ENCODE data around the gene CNGA1. TPM values are rescaled to one million over a fixed set of nuclear protein-coding genes. Genes with fewer than 3 reads are reported as not detected.
A peak's percentile ranks its signal among the peaks of the same experiment; 100 is the strongest.

CNGA1 gene
- total RNA-seq, 1 experiment from 2014 or later: 1.0 TPM

DNA sequence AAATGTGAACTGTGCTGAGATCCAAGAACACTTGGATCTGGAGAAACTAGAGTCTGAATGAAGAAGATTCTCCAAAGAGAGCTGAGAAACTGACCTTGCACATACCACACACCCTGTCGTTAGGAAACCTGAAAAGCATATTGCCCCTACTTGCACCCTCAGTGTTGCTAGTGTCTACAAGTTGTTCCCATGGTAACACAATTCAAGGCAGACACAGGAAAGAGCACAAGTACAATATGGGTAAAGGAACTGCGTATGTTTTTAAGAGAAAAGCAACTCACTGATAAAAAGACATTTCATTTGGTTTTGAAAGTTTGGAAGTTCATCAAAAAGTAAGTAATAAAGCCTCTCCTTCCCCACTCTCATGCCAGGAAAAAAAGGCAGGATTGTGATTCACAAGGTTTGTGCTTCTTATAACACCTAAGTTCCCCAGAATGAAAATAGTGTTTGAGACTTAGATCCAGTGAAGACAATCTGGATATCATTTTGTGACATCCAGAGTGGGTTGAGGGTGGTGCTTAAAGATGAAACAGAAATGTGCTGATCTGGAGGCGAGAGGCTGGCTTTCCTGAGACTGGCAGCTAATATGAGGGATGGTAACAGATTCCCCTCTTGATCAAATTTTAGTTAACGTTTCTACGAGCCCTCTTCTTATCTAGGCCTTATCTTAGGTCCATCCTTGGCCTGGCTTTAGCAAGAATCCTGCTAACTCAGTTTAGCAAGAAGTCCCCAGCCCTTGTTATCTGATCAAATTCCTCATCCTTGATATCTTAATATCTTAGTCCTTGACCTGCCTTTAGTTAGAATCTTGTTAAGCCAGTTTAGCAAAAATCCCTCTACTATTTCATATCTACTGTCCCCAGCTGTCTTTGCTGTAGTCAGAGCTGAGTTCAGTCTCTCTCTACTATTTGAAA, 42.4 kb upstream of the CNGA1 start:
- Mint-ChIP-seq H3K27ac (no peak overlapping the region), H3K9me3 (peaks cover 17 to 28% of the 10 kb centered on the region in 2 experiments), H3K4me1 (peaks cover 5% of the 10 kb centered on the region in 2 experiments; a peak in 2 of 4 replicates), H3K27me3 (ENCODE audit: low read depth) (peaks cover 4% of the 10 kb centered on the region), H3K36me3 (ENCODE audit: insufficient read depth in 1 of 3, low read depth in 3 of 3) (peaks cover 2 to 19% (median 7%) of the 10 kb centered on the region in 3 experiments; a peak in 6 of 7 replicates), H3K4me3 (peak overlapping the region in 1 of 2 experiments; percentile 48; a peak in 2 of 5 replicates)
- no peak overlapping the region for H4K8ac ChIP-seq (replicated peaks; ENCODE audit: insufficient read length, low read depth, low read length)
- H2BK15ac ChIP-seq (ENCODE audit: low read depth, low read length): no peak overlapping the region
- no peak overlapping the region for H4K5ac ChIP-seq (ENCODE audit: insufficient read length, low read depth, low read length)
- H3K56ac ChIP-seq (ENCODE audit: insufficient read length, low read depth, low read length): no peak overlapping the region
- no CpG with 5 or more reads among the region's 5 CpGs for WGBS (ENCODE audit: extremely low coverage, insufficient read length, low lambda C conversion rate)
- H3K4ac ChIP-seq (ENCODE audit: low read depth, low read length): no peak overlapping the region
- no peaks in the 10 kb centered on the region for H4K20me1 ChIP-seq (ENCODE audit: control insufficient read depth, insufficient read depth, insufficient read length)
- no peak overlapping the region for H3K23ac ChIP-seq (ENCODE audit: insufficient read length, low read depth, low read length)
- H3K14ac ChIP-seq (ENCODE audit: insufficient read depth, low read length): no peak overlapping the region
- H3K27me3 ChIP-seq (ENCODE audit: insufficient read depth, low read length): no peaks in the 10 kb centered on the region
- H3K79me1 ChIP-seq (ENCODE audit: insufficient read depth, low read depth, low read length, poor library complexity, severe bottlenecking): no peaks in the 10 kb centered on the region
- TF ChIP-seq CTCF (conservative IDR thresholded peaks at IDR 0.05): no peak
- no peaks in the 10 kb centered on the region for H3K4me1 ChIP-seq (ENCODE audit: insufficient read depth, low read length)
- H2BK20ac ChIP-seq (ENCODE audit: low read depth, low read length, poor library complexity, severe bottlenecking): no peak overlapping the region
- no peak overlapping the region for H2BK5ac ChIP-seq (ENCODE audit: insufficient read length, low read length)
- no peak overlapping the region for H3K27ac ChIP-seq (ENCODE audit: insufficient read length, low read depth, low read length)
- no peak overlapping the region for H2AFZ ChIP-seq (ENCODE audit: low read length)
- no peaks in the 10 kb centered on the region for H3K23me2 ChIP-seq (ENCODE audit: insufficient read length, low read depth, low read length, poor library complexity, severe bottlenecking)
- no peak overlapping the region for H4K91ac ChIP-seq (ENCODE audit: insufficient read length, low read depth, low read length)
- no peaks in the 10 kb centered on the region for H3K79me2 ChIP-seq (ENCODE audit: insufficient read depth, low read length)
- DNase-seq: no peak
- no peak overlapping the region for H3K4me2 ChIP-seq (ENCODE audit: insufficient read depth, insufficient read length, low read length)
- H3K9me3 ChIP-seq (ENCODE audit: control insufficient read depth, low read depth, low read length): no peaks in the 10 kb centered on the region
- H2AK5ac ChIP-seq (ENCODE audit: insufficient read length, low read length): no peak overlapping the region
- no peak overlapping the region for H3K9ac ChIP-seq (ENCODE audit: extremely low read depth, insufficient read length, low read length)
- H2BK120ac ChIP-seq (ENCODE audit: low read depth, low read length, poor library complexity, severe bottlenecking): no peak overlapping the region
- no peak overlapping the region for H2BK12ac ChIP-seq (ENCODE audit: insufficient read length, low read depth, low read length)
- H3T11ph ChIP-seq (ENCODE audit: low read length): no peak overlapping the region
- H3K18ac ChIP-seq (ENCODE audit: insufficient read length, low read depth, low read length): no peak overlapping the region
